Liver (tissue), 9 donors: ENCODE measurements around the gene GRIK2. TPM values are rescaled to one million over a fixed set of nuclear protein-coding genes. Genes with fewer than 3 reads are reported as not detected.

Source experiments
- DNase-seq: peaks from one replicate; pipeline ENCODE4 v3.0.0-alpha.2; 2017; ENCODE audit warnings: low spot score
- H3K27ac ChIP-seq, 2 donors: one replicate each; pipeline ENCODE4 v1.7.0; 2013; ENCODE audit warnings: inconsistent platforms in 2 of 2, low read length in 2 of 2, control low read depth in 1 of 2, low read depth in 1 of 2, mild to moderate bottlenecking in 1 of 2
- H3K27me3 ChIP-seq, 4 donors: one replicate each; pipeline versions ENCODE4 v1.6.1 to v1.7.0; 2013; ENCODE audit warnings: low read length in 3 of 4, inconsistent platforms in 1 of 4, mild to moderate bottlenecking in 1 of 4, moderate library complexity in 1 of 4; ENCODE audit not compliant: control insufficient read depth in 4 of 4, insufficient read depth in 4 of 4
- H3K36me3 ChIP-seq, 4 donors: one replicate each; pipeline versions ENCODE4 v1.6.1 to v1.7.0; 2013; ENCODE audit warnings: low read length in 3 of 4, mild to moderate bottlenecking in 3 of 4, low read depth in 1 of 4, moderate library complexity in 1 of 4; ENCODE audit not compliant: control insufficient read depth in 4 of 4, insufficient read depth in 3 of 4
- H3K4me1 ChIP-seq, 4 donors: one replicate each; pipeline versions ENCODE4 v1.6.1 to v1.7.0; 2013; ENCODE audit warnings: low read length in 3 of 4, mild to moderate bottlenecking in 3 of 4, moderate library complexity in 1 of 4; ENCODE audit not compliant: control insufficient read depth in 4 of 4, insufficient read depth in 4 of 4
- H3K4me3 ChIP-seq, 3 donors: one replicate each; pipeline versions ENCODE4 v1.6.1 to v1.7.0; 2013; ENCODE audit warnings: low read length in 3 of 3, control low read depth in 1 of 3, low read depth in 1 of 3, mild to moderate bottlenecking in 1 of 3
- H3K9ac ChIP-seq, 2 donors: one replicate each; pipeline ENCODE4 v1.7.0; 2013; ENCODE audit warnings: low read length in 2 of 2, mild to moderate bottlenecking in 2 of 2, moderate library complexity in 2 of 2, control low read depth in 1 of 2, low read depth in 1 of 2
- H3K9me3 ChIP-seq, 4 donors: one replicate each; pipeline versions ENCODE4 v1.6.1 to v1.7.0; 2013; ENCODE audit warnings: low read length in 3 of 4; ENCODE audit not compliant: control insufficient read depth in 4 of 4
- CTCF ChIP-seq: fragments of 150-350 bp; IDR thresholded peaks from 2 replicates; pipeline ENCODE4 v1.5.1; 2017; ENCODE audit warnings: improper control_type of control experiment, low read depth, low read length; ENCODE audit not compliant: missing input control
- EGR1 ChIP-seq, 2 donors: IDR thresholded peaks; 2 replicates each; pipeline ENCODE4 v1.6.1; 2016 to 2018; ENCODE audit warnings: antibody characterized with exemption in 2 of 2, low read depth in 2 of 2
- FOXA1 ChIP-seq: IDR thresholded peaks from 2 replicates; pipeline ENCODE4 v1.6.1; 2016; ENCODE audit warnings: antibody characterized with exemption
- FOXA2 ChIP-seq: IDR thresholded peaks from 2 replicates; pipeline ENCODE4 v1.6.1; 2016; ENCODE audit warnings: antibody characterized with exemption
- GABPA ChIP-seq, 2 donors: IDR thresholded peaks in 1 of 2; conservative IDR thresholded peaks in 1 of 2; 2 replicates each; pipeline ENCODE4 v1.6.1; 2016; ENCODE audit warnings: antibody characterized with exemption in 2 of 2, mild to moderate bottlenecking in 1 of 2, moderate library complexity in 1 of 2
- HNF4A ChIP-seq, 2 donors: conservative IDR thresholded peaks; 2 replicates each; pipeline ENCODE4 v1.6.1; 2016; ENCODE audit warnings: antibody characterized with exemption in 2 of 2, mild to moderate bottlenecking in 2 of 2
- HNF4G ChIP-seq: IDR thresholded peaks from 2 replicates; pipeline ENCODE4 v1.6.1; 2016; ENCODE audit warnings: antibody characterized with exemption
- JUND ChIP-seq, 2 donors: IDR thresholded peaks; 2 replicates each; pipeline ENCODE4 v1.6.1; 2016; ENCODE audit warnings: antibody characterized with exemption in 2 of 2
- NR2F2 ChIP-seq: IDR thresholded peaks from 2 replicates; pipeline ENCODE4 v1.6.1; 2016; ENCODE audit warnings: antibody characterized with exemption
- RAD21 ChIP-seq, 2 donors: IDR thresholded peaks; 2 replicates each; pipeline ENCODE4 v1.6.1; 2016; ENCODE audit warnings: antibody characterized with exemption in 2 of 2, mild to moderate bottlenecking in 2 of 2
- RXRA ChIP-seq, 2 donors: IDR thresholded peaks; 2 replicates each; pipeline ENCODE4 v1.6.1; 2017 to 2018; ENCODE audit warnings: antibody characterized with exemption in 2 of 2, mild to moderate bottlenecking in 1 of 2
- SP1 ChIP-seq: IDR thresholded peaks from 2 replicates; pipeline ENCODE4 v1.6.1; 2018; ENCODE audit warnings: antibody characterized with exemption, mild to moderate bottlenecking
- TAF1 ChIP-seq: conservative IDR thresholded peaks from 2 replicates; pipeline ENCODE4 v1.6.1; 2016; ENCODE audit warnings: antibody characterized with exemption, mild to moderate bottlenecking
- YY1 ChIP-seq: IDR thresholded peaks from 2 replicates; pipeline ENCODE4 v1.6.1; 2016; ENCODE audit warnings: antibody characterized with exemption, mild to moderate bottlenecking
- WGBS: extraction: QIAGEN DNeasy Blood & Tissue Kit; methylation state at CpG from one replicate; pipeline ENCODE4 v1.1.7; 2013; 5-methylcytosine and 5-hydroxymethylcytosine counted together
- polyA plus RNA-seq, 2 donors: library from polyadenylated mRNA; stranded (reverse) in 1 of 2; unstranded in 1 of 2; fragments of 200-250 nt in 1 of 2; fragments of >200 nt in 1 of 2; fragmentation: Nextera tagmentation in 1 of 2; extraction: Ambion mirVana in 1 of 2; gene quantifications; one replicate each; pipeline versions ENCODE4 v1.2.1 to v1.2.3, GENCODE V29; 2013 to 2015
- total RNA-seq, 2 donors: library from RNA; depleted of rRNA; stranded (reverse); fragments of >200 nt; gene quantifications; one replicate each; pipeline ENCODE4 v1.2.3, GENCODE V29; 2014
- TF ChIP-seq, protein P1 (sequence below): IDR thresholded peaks from 2 replicates; pipeline ENCODE4 v1.6.1; 2016; ENCODE audit warnings: antibody characterized with exemption, mild to moderate bottlenecking
- TF ChIP-seq, protein P2 (sequence below): IDR thresholded peaks from 2 replicates; pipeline ENCODE4 v1.6.1; 2016; ENCODE audit warnings: antibody characterized with exemption
- TF ChIP-seq, protein P3 (sequence below): IDR thresholded peaks from 2 replicates; pipeline ENCODE4 v1.6.1; 2016; ENCODE audit warnings: antibody characterized with exemption
- TF ChIP-seq, protein P4 (sequence below): IDR thresholded peaks from 2 replicates; pipeline ENCODE4 v1.6.1; 2016; ENCODE audit warnings: antibody characterized with exemption
- donor health status: healthy.
- donor health status: healthy.
- donor health status: healthy.
- donor health status: healthy.
- donor health status: healthy.

Gene GRIK2
- total and polyA plus RNA-seq, 4 donors, result 0.02 to 0.17 (median 0.05) TPM

DNA sequence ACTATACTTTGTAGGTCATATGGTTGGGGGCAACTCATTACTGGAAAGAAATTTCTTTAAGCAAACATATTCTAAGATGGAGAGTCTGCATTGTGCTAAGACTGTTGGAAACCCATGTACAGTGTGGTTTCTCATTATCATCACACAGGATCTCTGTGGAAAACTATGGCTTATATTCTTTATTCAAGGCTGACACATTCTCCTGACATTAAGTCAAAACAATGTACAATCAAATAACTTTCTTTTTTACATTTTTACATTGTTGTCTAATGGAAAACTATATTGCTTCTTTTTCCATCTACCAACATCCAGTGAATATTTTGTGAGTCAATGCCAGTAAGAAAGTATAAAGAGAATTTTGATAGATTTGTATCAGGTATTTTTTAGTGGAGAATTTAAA lies 417.6 kb downstream of the GRIK2 start (continued):
- TF ChIP-seq, protein P1, sequence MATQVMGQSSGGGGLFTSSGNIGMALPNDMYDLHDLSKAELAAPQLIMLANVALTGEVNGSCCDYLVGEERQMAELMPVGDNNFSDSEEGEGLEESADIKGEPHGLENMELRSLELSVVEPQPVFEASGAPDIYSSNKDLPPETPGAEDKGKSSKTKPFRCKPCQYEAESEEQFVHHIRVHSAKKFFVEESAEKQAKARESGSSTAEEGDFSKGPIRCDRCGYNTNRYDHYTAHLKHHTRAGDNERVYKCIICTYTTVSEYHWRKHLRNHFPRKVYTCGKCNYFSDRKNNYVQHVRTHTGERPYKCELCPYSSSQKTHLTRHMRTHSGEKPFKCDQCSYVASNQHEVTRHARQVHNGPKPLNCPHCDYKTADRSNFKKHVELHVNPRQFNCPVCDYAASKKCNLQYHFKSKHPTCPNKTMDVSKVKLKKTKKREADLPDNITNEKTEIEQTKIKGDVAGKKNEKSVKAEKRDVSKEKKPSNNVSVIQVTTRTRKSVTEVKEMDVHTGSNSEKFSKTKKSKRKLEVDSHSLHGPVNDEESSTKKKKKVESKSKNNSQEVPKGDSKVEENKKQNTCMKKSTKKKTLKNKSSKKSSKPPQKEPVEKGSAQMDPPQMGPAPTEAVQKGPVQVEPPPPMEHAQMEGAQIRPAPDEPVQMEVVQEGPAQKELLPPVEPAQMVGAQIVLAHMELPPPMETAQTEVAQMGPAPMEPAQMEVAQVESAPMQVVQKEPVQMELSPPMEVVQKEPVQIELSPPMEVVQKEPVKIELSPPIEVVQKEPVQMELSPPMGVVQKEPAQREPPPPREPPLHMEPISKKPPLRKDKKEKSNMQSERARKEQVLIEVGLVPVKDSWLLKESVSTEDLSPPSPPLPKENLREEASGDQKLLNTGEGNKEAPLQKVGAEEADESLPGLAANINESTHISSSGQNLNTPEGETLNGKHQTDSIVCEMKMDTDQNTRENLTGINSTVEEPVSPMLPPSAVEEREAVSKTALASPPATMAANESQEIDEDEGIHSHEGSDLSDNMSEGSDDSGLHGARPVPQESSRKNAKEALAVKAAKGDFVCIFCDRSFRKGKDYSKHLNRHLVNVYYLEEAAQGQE, result no peak
- TF ChIP-seq EGR1 (IDR thresholded peaks at IDR 0.05; ENCODE audit: low read depth in 2 of 2), result no peak

DNA sequence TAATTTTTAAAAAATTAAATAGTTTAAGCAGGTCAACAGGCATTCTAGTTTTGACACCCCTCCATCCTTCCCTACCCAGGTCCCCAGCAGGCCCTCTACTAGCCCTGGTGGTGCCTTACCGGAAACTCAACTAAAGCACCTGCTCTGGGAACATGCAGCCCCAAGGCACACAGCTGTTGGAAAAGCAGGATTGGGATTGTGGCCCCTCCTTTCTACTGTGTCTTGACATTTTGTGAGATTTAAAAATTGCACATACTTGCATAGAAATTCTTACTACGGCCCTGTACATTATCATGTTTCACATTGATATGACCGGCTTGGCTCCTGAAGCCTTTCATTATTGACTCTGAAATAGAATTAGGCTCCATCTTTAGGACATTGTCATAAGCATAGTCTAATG lies 423.2 kb downstream of the GRIK2 start:
- WGBS, result 95% methylated on average over 3 of the region's 3 CpGs
- Histone ChIP-seq H3K27me3 (no peaks in the 10 kb centered on the region), H3K27ac (no peak overlapping the region), H3K36me3 (no peaks in the 10 kb centered on the region), H3K9me3 (no peaks in the 10 kb centered on the region), H3K9ac (no peak overlapping the region), H3K4me1 (no peaks in the 10 kb centered on the region), H3K4me3 (no peak overlapping the region)
- TF ChIP-seq, protein P2, sequence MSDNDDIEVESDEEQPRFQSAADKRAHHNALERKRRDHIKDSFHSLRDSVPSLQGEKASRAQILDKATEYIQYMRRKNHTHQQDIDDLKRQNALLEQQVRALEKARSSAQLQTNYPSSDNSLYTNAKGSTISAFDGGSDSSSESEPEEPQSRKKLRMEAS, result no peak
- TF ChIP-seq RAD21 (IDR thresholded peaks at IDR 0.05), result no peak
- TF ChIP-seq SP1, result no peak
- TF ChIP-seq RXRA (IDR thresholded peaks at IDR 0.05), result no peak
- TF ChIP-seq, protein P3, sequence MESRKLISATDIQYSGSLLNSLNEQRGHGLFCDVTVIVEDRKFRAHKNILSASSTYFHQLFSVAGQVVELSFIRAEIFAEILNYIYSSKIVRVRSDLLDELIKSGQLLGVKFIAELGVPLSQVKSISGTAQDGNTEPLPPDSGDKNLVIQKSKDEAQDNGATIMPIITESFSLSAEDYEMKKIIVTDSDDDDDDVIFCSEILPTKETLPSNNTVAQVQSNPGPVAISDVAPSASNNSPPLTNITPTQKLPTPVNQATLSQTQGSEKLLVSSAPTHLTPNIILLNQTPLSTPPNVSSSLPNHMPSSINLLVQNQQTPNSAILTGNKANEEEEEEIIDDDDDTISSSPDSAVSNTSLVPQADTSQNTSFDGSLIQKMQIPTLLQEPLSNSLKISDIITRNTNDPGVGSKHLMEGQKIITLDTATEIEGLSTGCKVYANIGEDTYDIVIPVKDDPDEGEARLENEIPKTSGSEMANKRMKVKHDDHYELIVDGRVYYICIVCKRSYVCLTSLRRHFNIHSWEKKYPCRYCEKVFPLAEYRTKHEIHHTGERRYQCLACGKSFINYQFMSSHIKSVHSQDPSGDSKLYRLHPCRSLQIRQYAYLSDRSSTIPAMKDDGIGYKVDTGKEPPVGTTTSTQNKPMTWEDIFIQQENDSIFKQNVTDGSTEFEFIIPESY, result no peak
- TF ChIP-seq FOXA1, result no peak
- no peak for TF ChIP-seq NR2F2
- no peak for TF ChIP-seq JUND (IDR thresholded peaks at IDR 0.05)
- no peak for TF ChIP-seq HNF4A (conservative IDR thresholded peaks at IDR 0.05)
- DNase-seq, result no peak

DNA sequence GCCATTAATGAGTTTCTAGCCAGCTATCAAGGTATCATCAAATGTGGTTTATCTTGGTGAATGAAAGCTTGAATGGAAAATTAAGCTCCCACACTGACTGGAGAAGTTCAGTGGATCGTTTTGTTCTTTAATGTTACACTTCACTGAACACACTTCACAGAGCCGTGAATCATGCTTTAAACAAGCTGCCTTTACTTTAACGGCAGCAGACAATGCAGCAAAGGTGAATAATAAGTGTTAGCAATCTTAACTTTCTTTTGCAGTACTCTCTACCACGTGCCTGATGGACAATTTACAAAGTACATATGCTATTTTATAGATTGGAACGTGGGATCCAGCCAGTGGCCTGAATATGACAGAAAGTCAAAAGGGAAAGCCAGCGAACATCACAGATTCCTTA lies 424.5 kb downstream of the GRIK2 start:
- H3K9me3 ChIP-seq, result no peaks in the 10 kb centered on the region
- no peak overlapping the region for H3K9ac ChIP-seq
- no peak overlapping the region for H3K27ac ChIP-seq
- TF ChIP-seq HNF4G, result no peak
- TF ChIP-seq, protein P4, sequence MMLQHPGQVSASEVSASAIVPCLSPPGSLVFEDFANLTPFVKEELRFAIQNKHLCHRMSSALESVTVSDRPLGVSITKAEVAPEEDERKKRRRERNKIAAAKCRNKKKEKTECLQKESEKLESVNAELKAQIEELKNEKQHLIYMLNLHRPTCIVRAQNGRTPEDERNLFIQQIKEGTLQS, result no peak
- TF ChIP-seq, protein P3, result no peak
- TF ChIP-seq GABPA (IDR thresholded peaks at IDR 0.05 in 1 of 2, conservative IDR thresholded peaks at IDR 0.05 in 1 of 2), result no peak
- TF ChIP-seq YY1, result no peak
- TF ChIP-seq CTCF, result no peak
- TF ChIP-seq, protein P2, result no peak
- TF ChIP-seq NR2F2, result no peak
- no peak for TF ChIP-seq FOXA2
- TF ChIP-seq TAF1, result no peak
- no peak for TF ChIP-seq EGR1 (IDR thresholded peaks at IDR 0.05; ENCODE audit: low read depth in 2 of 2)
- TF ChIP-seq RXRA (IDR thresholded peaks at IDR 0.05), result no peak
- no peak for TF ChIP-seq FOXA1
- TF ChIP-seq RAD21 (IDR thresholded peaks at IDR 0.05), result no peak
- no peak overlapping the region for H3K4me3 ChIP-seq
- H3K36me3 ChIP-seq, result no peaks in the 10 kb centered on the region
- DNase-seq, result no peak
- H3K4me1 ChIP-seq, result no peaks in the 10 kb centered on the region
- no peaks in the 10 kb centered on the region for H3K27me3 ChIP-seq
- WGBS, result 72% methylated on average over 6 of the region's 6 CpGs
